NCI-H526 treated with DMSO at 0.1 percent for 48 hours (cell line): Measurements from ENCODE around the gene CAPN14.
"Not testable (repeated sequence)": the region's sequence is repeated elsewhere in the genome, so short reads cannot be mapped to it uniquely, and the experiment has no call there.

ENCODE experiments used
- DNase-seq: peaks from one replicate; lab custom pipeline; 2025; lab: John Stamatoyannopoulos, UW

Gene CAPN14

DNA sequence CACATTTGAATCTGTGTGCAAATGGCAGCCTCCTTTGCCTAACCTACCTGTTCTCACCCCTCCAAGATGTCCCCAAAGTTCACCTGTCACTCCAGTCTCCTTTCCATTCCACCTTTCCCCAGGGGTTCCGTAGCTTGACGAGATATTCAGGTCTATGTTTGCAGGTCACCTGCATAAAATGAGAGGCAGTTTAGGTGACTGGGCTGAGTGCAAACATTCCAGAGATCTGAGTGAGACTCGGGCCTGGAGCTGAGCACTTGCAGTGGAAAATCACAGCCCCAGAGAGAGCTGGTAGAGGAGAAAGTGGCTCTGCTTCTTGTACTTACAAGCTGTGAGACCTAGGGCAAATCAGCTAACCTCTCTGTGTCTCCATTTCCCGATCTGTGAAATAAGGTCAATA lies 20.1 kb downstream of the CAPN14 start:
- no peak for DNase-seq

DNA sequence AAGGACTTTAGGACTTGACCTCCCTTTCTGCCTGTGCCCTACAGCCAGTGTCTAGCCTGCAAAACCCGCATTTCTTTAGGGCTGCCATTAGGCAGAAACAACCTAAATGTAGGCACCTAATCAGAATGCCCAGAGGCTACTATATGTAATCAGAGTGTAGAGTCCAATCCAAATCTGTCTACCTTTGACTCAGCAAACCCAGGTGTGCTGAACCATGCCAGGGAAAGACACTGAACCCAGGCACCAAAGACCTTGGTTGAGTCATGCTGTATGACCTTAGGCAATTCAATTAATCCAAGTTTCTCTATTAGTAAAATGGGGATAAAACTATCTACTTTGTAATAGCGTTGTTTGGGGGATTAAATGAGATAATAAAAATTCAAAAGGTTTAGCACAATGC lies 20.7 kb downstream of the CAPN14 start:
- DNase-seq, result no peak

DNA sequence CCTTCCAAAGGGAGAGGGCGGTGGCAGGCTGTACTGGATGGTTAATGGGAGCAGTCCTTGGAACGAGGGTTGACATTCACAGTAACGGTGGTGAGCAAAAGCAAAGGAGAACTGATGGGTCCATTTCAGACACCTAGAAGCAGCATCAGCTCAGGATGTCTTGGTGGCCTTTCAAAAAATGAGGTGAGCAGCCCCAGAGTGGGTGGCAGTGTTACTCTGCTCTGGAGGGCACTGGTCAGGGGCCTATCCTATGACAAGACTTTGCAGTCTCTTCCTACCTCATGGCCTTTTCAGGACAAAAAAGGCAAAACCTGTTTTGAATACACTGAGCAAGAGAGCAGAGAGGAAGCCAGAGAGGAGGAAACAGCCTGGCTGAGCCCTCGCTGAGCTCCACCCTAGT lies 23.5 kb downstream of the CAPN14 start:
- no peak for DNase-seq

DNA sequence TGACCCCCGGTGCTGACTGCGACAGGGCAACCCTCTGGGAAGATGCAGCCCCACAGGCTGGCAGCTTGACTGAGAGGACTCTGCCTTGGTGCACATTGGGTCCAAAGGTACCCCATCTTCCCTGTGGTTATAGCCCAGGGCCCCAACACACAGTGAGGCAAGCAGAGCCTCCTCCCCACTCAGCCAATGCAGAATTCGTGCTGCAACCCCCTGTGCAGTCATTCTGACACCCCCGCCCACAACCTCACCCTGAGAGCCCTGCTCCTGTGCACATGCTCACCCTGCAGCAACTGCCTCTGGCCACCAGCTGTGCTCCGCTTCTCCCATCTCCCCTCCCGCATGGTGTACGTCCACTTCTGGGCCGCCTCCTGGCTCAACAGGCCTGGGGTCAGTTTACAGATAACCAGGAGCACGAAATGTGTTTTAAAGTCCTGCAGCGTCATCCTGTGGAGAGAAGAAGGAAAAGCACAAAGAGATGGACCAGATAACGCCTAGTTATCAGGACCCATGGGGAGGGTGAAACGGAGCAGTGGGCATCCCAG lies 24.4 kb downstream of the CAPN14 start:
- no peak for DNase-seq

DNA sequence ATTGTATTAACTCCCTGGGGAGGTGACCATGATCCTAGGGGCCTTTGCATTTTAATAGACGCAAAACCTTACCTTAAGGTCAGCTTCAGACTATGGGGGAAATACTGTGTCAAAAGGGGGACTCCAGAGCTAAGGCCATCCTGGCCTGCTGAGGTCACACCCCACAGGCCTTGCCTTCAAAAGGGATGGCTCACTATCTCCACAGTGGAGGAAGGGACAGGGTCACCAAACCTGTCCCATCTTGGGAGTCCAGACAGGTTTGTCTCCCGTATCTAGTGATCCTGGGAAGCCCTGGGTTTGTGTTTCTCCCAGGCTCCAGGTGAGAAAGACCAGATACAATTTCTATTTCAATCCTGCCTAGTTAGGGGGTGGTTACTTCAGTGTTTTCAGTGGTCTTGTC lies 24.9 kb downstream of the CAPN14 start:
- no peak for DNase-seq

DNA sequence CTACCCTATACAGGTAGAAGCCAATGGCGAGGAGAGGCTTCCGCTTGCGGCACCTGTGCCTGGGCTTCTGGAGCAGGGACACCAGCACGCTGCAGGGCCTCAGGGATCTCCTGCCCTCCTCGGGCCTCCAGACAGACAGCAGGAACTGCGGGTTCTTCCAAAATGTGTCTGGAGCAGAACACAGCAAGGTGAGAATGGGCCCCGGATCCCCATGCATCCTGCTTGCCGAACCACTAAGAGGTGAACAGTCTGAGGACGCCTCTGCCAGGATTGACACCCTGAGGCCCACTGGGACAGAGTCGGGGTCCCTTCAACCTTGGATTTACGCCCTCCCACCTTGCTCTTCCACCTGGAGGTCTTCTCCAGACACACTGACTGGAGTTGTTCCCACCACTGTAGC lies 25.4 kb downstream of the CAPN14 start:
- DNase-seq, result no peak

DNA sequence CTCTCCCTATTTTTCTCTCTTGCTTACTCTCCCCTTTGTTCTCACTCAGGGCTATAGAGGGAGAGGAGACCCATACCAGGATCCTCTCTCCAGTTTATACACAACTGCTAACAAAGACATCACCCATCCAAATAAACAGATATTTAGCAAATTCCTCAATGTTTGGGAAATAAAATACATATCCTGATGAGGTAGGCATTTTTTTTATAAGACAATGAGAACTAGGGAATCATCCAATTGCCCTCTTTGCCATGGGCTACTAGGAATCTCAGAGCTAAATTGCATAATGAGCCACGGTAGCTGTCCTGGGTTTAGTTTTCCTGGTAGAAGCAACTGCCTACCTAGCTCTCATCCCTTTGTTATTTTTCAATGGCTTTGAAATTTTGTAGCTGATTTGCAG lies 27.1 kb downstream of the CAPN14 start:
- no peak for DNase-seq

DNA sequence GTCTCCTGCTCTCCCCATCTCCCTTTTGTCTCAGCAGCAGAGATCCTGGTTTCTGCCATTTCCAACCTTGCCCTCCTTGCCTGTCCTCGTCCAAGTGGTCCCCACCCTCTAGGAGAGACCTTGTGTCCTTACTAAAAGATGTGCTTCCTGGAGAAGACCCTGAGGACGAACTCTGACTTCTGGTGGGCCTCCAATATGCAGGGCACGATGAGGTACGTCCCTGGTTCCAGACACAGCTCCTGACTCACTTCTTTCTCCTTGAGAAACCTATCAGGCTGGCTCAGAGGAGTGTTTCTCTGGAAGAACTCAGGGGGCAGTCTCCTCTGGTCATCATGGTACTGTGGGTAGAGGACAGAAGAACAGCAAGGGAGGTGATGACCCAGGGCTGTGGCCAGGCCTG lies 28.2 kb downstream of the CAPN14 start:
- DNase-seq, result no peak

DNA sequence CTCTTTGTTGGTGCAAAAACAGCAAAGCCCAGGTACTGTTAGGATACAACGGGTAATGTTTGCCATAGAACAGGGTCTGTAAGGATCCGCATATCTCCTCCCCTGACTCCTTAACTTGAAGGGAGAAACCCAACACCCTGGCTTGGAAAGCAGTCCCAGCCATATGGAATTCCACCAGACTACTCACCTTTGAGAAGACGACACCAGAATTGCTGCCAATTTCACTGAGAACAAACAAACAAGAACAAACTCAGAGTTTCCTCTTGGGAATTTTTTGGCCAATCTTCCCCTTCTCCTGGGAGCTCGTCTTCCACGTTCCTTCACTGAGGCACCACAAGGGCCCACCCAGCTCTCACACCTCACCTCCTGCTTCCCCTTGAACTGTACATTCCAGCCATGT lies 29.2 kb downstream of the CAPN14 start:
- DNase-seq, result no peak

DNA sequence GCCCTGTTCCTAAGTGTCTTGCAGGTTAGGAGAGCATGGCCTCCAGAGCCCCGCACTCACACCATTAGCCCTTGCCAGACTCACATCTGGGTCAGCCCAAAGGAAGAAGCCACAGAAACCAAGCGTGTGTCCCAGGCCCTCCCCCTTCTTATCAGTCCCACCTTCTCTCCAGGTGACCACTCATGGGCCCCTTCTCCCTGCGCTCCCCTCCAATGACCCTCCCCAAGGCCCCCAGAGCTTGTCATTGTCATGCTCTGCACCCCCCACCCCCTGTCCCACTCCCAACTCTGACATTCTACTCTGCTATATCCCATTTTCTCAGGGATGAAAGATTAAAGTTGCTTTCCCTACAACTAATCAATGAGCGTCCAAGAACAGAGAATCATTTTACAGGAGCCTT lies 30.1 kb downstream of the CAPN14 start:
- DNase-seq, result no peak

DNA sequence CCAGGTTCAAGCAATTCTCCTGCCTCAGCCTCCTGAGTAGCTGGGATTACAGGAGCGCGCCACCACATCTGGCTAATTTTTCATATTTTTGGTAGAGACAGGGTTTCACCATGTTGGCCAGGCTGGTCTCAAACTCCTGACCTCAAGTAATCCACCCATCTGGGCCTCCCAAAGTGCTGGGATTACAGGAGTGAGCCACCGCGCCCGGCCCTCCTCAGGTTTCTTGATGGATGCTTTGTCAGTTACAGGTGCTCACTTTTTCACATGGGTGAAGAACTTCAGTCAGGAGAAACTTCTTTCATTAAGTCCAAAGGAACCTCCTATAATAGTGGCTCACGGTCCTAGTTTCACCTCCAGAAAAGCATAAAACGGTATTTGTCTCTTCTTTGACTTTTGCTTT lies 33.3 kb downstream of the CAPN14 start:
- DNase-seq, result not testable (repeated sequence)

DNA sequence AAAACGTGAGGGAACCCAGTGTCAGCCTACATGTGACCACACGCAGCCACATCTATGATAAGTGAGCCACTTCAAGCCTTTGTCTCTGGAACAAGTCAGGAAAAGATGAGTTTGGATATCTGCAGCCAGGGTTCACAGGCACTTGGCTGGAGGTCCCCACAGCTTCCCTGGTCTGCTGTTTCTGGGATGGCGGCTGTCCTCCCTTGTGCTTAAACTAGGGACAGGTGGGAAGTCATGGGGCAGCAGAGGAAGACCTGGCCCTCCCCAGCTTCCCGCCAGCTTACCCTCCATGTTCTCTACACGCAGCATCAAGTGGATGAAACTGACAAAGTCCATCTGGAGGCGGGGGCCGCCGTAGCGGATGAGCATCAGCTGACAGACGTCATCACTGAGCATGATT lies 40.6 kb downstream of the CAPN14 start:
- no peak for DNase-seq

DNA sequence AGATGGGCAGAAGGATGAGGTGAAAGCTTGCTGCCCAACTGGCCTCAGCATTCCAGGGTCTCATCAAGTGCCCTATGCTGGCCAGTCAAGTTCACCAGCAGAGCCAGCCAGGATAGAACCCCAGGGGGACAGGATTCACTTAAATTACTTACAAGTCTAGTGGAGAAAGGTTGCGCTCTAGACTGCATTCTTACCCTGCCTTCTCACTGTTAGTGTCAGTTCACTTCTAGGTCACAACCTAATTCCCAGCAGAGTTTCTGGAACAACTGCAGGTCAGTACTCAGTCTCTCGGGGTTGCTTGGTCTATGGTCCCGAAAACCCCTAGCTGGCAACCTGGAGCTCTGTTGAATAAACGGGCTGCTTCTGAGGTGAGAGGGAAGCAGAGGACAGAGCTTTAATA lies 46.2 kb downstream of the CAPN14 start:
- no peak for DNase-seq

DNA sequence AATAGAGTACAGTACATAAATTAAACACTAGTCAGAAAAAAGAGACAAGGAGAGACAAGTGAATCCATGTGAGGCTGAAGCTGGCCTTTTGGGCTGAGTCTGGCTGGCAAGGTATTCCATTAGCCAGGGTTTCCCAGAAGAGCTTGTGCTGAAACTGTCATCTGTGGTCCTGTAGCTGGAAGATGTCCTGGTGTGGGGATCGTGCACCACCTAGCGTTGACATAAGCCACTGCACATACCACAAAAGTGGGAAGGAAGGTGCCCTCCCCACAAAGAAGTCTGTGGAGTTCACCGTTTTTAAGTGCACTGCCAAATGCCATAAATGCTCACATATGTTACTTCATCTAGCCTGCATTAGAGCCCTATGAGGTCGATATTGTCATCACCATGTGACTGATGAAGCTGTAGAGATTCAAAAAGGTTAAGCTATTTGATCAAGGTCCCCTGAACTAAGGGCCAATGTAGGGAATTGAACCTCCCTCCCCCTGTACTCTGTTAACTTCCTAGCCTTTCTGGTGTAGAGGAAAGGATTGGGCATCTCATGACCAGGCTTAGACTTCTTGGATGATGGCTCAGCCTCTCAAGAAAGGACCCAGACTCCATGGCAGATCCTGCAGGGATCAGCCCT lies 47.1 kb downstream of the CAPN14 start:
- peak; percentile 71 for DNase-seq

DNA sequence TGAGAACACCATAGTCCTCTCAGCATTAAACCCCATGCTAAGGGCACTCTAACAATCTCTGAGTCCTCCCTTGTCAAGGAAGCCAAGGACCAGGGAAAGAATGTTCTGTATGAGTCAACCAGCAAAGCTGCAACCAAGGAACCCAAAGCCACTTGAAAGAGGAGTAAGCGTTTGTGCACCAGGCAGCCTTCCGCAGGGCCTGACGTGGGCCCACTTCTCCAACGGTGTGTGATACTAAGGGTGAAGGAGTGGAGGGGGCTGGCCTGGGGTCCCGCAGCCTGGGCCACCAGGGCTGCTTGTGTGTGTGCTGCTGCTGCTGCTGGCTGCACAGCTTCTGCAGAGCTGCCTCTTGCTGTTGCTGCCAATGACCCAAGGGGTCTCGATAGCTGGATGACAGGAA lies 49.0 kb downstream of the CAPN14 start:
- no peak for DNase-seq

DNA sequence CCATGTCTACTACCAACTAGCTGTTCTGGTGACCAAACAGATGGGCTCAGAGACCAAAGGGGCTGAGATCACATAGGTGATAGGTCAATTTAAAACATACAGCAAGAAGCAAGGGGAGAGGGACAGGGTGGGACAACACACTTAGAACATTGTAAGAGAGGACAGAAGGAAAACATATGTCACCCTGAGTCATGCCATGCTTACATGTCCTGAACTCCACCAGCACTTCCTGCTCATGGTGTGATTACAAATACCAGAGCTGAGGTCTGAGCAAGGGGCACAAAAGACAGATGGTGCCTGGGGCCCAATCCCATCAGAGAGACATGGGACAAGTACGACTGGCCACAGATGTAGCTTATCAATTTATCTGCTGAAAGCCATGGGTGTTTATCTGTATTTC lies 50.4 kb downstream of the CAPN14 start:
- no peak for DNase-seq

DNA sequence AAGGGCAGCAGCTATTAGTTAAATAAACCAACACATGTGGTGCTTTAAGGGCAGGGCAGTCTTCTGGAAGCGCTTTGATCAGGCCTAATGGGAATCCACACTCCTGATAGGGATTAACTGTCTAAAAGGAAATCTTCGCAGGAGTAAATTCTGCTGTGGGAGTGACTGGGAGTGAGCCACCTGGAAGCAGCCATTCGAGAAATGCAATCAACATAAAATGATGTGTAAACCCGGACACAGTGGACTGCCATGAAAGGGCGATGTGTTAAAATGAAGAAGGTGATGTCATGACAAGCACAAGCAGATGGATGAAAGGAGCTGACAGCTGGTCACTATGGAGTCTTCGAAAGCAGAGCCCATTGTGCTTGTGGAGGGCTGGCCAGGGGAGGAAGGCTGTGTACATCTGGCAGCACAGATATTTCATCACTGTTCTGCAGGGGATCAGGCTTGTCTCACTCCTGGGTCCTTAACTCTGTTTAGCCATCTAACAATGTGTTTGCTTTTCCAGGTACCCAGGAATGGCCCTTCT lies 54.2 kb downstream of the CAPN14 start:
- peak; percentile 63 for DNase-seq

DNA sequence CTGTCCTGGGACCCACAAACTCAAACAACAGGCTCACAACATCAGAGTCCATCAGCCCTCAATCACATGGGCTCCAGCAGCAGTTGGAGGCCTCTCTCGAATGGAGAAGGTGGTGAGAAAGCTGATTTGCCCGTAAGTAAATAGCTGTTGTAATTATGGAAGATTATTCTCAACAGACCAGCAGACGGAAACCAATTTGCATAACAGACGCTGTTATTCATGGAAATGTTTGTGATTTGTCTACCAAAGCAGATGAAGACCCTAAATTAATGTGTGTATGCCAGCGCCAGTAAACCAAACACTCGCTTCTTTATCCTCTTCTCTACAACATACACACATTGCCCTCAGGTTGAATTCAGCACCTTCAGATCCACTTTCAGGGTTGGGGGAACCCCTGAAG lies 55.7 kb downstream of the CAPN14 start:
- DNase-seq, result peak; percentile 96

DNA sequence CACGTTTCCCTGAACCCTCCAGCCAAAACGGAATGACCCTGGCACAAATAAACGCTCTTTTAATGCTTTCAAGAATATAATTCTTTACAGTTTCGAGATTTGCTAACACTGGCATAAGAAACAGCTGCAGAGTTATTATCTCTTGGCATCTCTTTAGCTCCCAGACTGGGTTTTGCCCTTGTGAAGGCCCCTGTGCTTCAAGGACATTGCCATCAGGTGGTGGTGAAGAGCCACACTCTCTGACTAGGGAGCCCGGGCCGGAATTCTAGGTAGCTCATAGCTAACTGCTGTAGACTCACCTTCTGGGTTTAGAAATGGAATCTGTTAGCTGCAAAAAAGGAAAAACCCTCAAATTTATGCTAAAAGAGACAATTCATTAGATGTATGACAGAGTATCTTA lies 65.8 kb downstream of the CAPN14 start:
- DNase-seq, result no peak

DNA sequence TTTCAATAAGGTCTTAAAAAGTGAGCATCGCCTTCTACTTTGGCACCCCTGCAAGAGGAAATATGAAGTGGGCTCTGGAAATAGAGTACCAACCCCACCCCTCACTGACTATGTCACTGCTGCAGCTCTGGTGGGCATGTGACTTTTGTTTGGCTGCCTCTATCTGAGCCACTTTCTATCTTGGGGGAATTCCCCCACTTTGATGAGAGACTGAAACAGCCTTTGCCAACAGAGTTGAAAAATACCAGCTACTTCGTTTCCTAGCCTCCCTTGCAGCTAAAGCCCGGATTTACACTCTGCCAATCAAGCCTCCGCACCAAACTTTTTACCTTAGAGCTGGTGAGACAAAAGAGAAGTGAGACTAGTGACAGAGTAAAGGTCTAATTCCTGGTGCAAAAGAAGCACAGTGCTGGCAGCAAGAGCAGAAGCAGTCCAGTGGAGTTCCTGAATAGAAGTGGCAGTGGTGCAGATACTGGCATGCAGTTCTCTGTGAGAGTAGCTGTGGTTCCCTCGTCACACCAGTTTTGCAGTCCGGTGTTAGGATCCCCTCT lies 67.1 kb downstream of the CAPN14 start:
- no peak for DNase-seq

DNA sequence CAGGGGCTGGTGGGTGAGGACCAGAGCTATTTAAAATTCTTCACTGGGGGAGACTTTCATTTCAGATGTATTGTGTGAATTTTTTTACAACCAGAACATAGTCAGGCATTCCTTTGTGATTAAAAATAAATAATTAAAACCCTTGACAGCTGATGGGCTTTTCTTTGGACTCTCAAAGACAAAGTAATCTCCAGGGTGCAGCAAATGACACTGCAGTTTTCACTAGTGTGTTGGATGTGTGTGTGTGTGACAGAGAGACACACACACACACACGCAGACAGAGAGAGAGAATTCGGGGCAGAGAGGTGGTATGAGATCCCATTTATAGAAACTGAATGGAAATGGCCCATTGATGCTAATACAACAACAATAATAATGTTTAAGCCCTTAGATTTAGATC lies 68.8 kb downstream of the CAPN14 start:
- no peak for DNase-seq

DNA sequence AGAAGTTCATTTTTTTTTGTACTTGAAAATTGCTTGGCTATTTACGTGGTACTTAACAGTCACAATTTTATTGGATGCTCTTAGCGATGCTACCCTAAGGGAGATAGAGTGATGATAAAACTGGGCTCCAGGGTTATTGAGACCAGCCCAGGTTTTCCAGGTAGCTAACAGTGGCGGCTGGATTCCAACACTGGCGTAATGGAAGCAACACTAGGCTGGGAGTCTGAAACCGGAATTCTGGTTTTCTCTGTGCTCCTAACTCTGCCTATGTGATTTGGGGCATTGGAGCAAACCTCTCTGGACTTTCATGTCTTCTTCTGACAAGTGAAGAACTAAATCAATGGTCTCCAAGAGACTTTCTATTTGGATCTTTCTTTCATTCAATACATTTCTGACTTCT lies 69.7 kb downstream of the CAPN14 start:
- no peak for DNase-seq

DNA sequence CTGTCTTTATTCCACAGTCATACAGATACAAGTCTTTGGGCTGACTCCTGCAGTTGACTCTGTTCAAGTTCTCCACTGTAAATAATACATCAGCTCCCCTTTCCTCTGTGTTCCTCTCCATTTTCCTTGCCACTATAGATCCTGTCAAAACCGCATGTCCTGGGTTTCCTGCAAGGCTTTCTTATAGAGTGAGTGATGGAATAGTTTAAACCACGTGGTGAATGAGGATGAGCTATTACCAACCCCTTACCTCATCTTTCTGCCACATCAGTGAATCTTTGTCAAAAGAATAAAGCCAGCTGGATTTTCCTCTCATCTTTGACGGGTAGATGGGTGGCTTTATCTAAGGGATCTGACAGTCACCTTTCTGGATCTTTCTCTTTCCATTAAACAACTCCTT lies 75.2 kb downstream of the CAPN14 start:
- DNase-seq, result no peak
